Parathyroid adenoma (tissue), 2 donors: ENCODE measurements around the gene GOLGB1.

Source experiments
- H2AFZ ChIP-seq: fragments of 300-600 bp; sonication (generic); one replicate; pipeline ENCODE4 v1.7.0; 2017; ENCODE audit warnings: antibody characterized with exemption, mild to moderate bottlenecking
- H3K27ac ChIP-seq: fragments of 300-600 bp; sonication (generic); one replicate; pipeline ENCODE4 v1.7.0; 2017
- H3K27me3 ChIP-seq: fragments of 300-600 bp; sonication (generic); one replicate; pipeline ENCODE4 v1.7.0; 2017; ENCODE audit warnings: low read length; ENCODE audit not compliant: control insufficient read depth, insufficient read depth
- H3K36me3 ChIP-seq: fragments of 300-600 bp; sonication (generic); one replicate; pipeline ENCODE4 v1.7.0; 2017; ENCODE audit warnings: low read length; ENCODE audit not compliant: control insufficient read depth, insufficient read depth
- H3K4me1 ChIP-seq: fragments of 300-600 bp; sonication (generic); one replicate; pipeline ENCODE4 v1.7.0; 2017; ENCODE audit warnings: control low read depth
- H3K4me2 ChIP-seq: fragments of 300-600 bp; sonication (generic); one replicate; pipeline ENCODE4 v1.7.0; 2017; ENCODE audit warnings: low read length
- H3K4me3 ChIP-seq: fragments of 300-600 bp; sonication (generic); one replicate; pipeline ENCODE4 v1.7.0; 2017; ENCODE audit warnings: low read depth, low read length
- H3K79me2 ChIP-seq: fragments of 300-600 bp; sonication (generic); one replicate; pipeline ENCODE4 v1.7.0; 2017; ENCODE audit warnings: control low read depth
- H3K9ac ChIP-seq: fragments of 300-600 bp; sonication (generic); one replicate; pipeline ENCODE4 v1.7.0; 2017; ENCODE audit warnings: mild to moderate bottlenecking
- H3K9me3 ChIP-seq: fragments of 300-600 bp; sonication (generic); one replicate; pipeline ENCODE4 v1.7.0; 2017; ENCODE audit warnings: low read length; ENCODE audit not compliant: control insufficient read depth
- CTCF ChIP-seq: fragments of 300-600 bp; sonication (generic); IDR thresholded peaks from one replicate; pipeline ENCODE4 v1.7.0; 2017; ENCODE audit warnings: antibody characterized with exemption, mild to moderate bottlenecking
- donor health status: primary hyperparathyroidism.

Gene GOLGB1

GRCh38 chr3:121703973-121704372 is 45.6 kb downstream of the GOLGB1 start:
- TF ChIP-seq CTCF: no peak
- Histone ChIP-seq H2AFZ (no peak overlapping the region), H3K27ac (no peak overlapping the region), H3K4me1 (no peaks in the 10 kb centered on the region), H3K9ac (no peak overlapping the region), H3K36me3 (no peaks in the 10 kb centered on the region), H3K9me3 (no peaks in the 10 kb centered on the region), H3K4me2 (no peak overlapping the region), H3K79me2 (peaks cover 15% of the 10 kb centered on the region), H3K27me3 (no peaks in the 10 kb centered on the region), H3K4me3 (no peak overlapping the region)

GRCh38 chr3:121698901-121699300 is 50.6 kb downstream of the GOLGB1 start:
- Histone ChIP-seq H2AFZ (no peak overlapping the region), H3K27me3 (no peaks in the 10 kb centered on the region), H3K79me2 (peaks cover 6% of the 10 kb centered on the region), H3K9ac (no peak overlapping the region), H3K4me2 (no peak overlapping the region), H3K9me3 (no peaks in the 10 kb centered on the region), H3K36me3 (no peaks in the 10 kb centered on the region), H3K4me3 (no peak overlapping the region), H3K4me1 (peaks cover 2% of the 10 kb centered on the region), H3K27ac (no peak overlapping the region)
- no peak for TF ChIP-seq CTCF

- Histone ChIP-seq H3K36me3 (no peaks in the 10 kb centered on the region), H2AFZ (no peak overlapping the region), H3K4me3 (no peak overlapping the region), H3K79me2 (peaks cover 4% of the 10 kb centered on the region), H3K9ac (no peak overlapping the region), H3K27me3 (no peaks in the 10 kb centered on the region), H3K27ac (no peak overlapping the region), H3K9me3 (no peaks in the 10 kb centered on the region), H3K4me2 (no peak overlapping the region), H3K4me1 (peaks cover 2% of the 10 kb centered on the region)
- TF ChIP-seq CTCF: no peak
Observed at GRCh38 chr3:121698476-121698875, 51.1 kb downstream of the GOLGB1 start.

- Histone ChIP-seq H3K9ac (no peak overlapping the region), H3K27ac (no peak overlapping the region), H3K27me3 (no peaks in the 10 kb centered on the region), H3K4me3 (no peak overlapping the region), H3K79me2 (no peaks in the 10 kb centered on the region), H3K4me1 (peaks cover 2% of the 10 kb centered on the region), H3K9me3 (no peaks in the 10 kb centered on the region), H2AFZ (no peak overlapping the region), H3K36me3 (no peaks in the 10 kb centered on the region), H3K4me2 (no peak overlapping the region)
- TF ChIP-seq CTCF: no peak
Observed at GRCh38 chr3:121696186-121696585, 53.4 kb downstream of the GOLGB1 start.

- peaks cover 2% of the 10 kb centered on the region for H3K4me1 ChIP-seq
- H3K9ac ChIP-seq: no peak overlapping the region
- no peaks in the 10 kb centered on the region for H3K79me2 ChIP-seq
- H3K4me2 ChIP-seq: no peak overlapping the region
- no peaks in the 10 kb centered on the region for H3K9me3 ChIP-seq
- no peak overlapping the region for H3K27ac ChIP-seq
- no peaks in the 10 kb centered on the region for H3K36me3 ChIP-seq
- no peak overlapping the region for H3K4me3 ChIP-seq
- TF ChIP-seq CTCF: no peak
- H2AFZ ChIP-seq: no peak overlapping the region
- no peaks in the 10 kb centered on the region for H3K27me3 ChIP-seq
Observed at GRCh38 chr3:121692010-121692699, 57.4 kb downstream of the GOLGB1 start.
